GM10266 (cell line): ENCODE measurements around the gene TRIM29.

Experiments
- DNase-seq: peaks from one replicate; pipeline ENCODE4 v3.0.0; 2012; ENCODE audit errors: extremely low spot score
- CTCF ChIP-seq: IDR thresholded peaks from 2 replicates; pipeline ENCODE4 v1.5.1; 2012; ENCODE audit warnings: mild to moderate bottlenecking, low read depth; ENCODE audit not compliant: control insufficient read depth, insufficient read depth; ENCODE audit errors: missing control alignments

TRIM29 gene

GRCh38 chr11:120089036-120090001 lies 48.6 kb downstream of the TRIM29 start:
- no peak for TF ChIP-seq CTCF
- no peak for DNase-seq

- no peak for DNase-seq
- TF ChIP-seq CTCF = no peak
These were observed 49.9 kb downstream of the TRIM29 start for GRCh38 chr11:120088056-120088455.

GRCh38 chr11:120086651-120087050 lies 51.3 kb downstream of the TRIM29 start:
- no peak for DNase-seq
- no peak for TF ChIP-seq CTCF

- DNase-seq = peak; percentile 20
- peak; percentile 33 for TF ChIP-seq CTCF
These were observed 57.9 kb downstream of the TRIM29 start for GRCh38 chr11:120079750-120080610.

GRCh38 chr11:120078397-120078796 lies 59.5 kb downstream of the TRIM29 start:
- no peak for DNase-seq
- no peak for TF ChIP-seq CTCF

- no peak for TF ChIP-seq CTCF
- DNase-seq = no peak
These were observed 63.8 kb downstream of the TRIM29 start for GRCh38 chr11:120074076-120074475.
